SK-N-DZ (cell line): Measurements from ENCODE around the gene PRSS21.

ENCODE experiments used
- DNase-seq: peaks from one replicate; pipeline ENCODE4 v3.0.0-alpha.2; 2015; ENCODE audit warnings: low spot score

The PRSS21 gene

GRCh38 chr16:2803545-2804195 is 13.4 kb upstream of the PRSS21 start:
- DNase-seq = no peak

- DNase-seq = no peak
These were observed 12.3 kb upstream of the PRSS21 start for GRCh38 chr16:2804728-2805127.

- DNase-seq = no peak
These were observed 10.8 kb upstream of the PRSS21 start for GRCh38 chr16:2806286-2806685.

- no peak for DNase-seq
These were observed 8.9 kb upstream of the PRSS21 start for GRCh38 chr16:2808181-2808580.

- DNase-seq = no peak
These were observed 7.8 kb upstream of the PRSS21 start for GRCh38 chr16:2809149-2809760.

GRCh38 chr16:2810651-2811050 is 6.4 kb upstream of the PRSS21 start:
- DNase-seq = no peak

GRCh38 chr16:2811703-2812471 is 5.2 kb upstream of the PRSS21 start:
- DNase-seq = no peak

- DNase-seq = no peak
These were observed 3.2 kb upstream of the PRSS21 start for GRCh38 chr16:2813771-2814221.

GRCh38 chr16:2814551-2815298 is 2.3 kb upstream of the PRSS21 start:
- no peak for DNase-seq

GRCh38 chr16:2815299-2815771 is 1.7 kb upstream of the PRSS21 start:
- DNase-seq = no peak

- DNase-seq = no peak
These were observed 569 bp downstream of the PRSS21 start for GRCh38 chr16:2817340-2818271.

- no peak for DNase-seq
These were observed 1.3 kb downstream of the PRSS21 start for GRCh38 chr16:2818272-2818876.

- DNase-seq = no peak
These were observed 2.3 kb downstream of the PRSS21 start for GRCh38 chr16:2819179-2819938.

- DNase-seq = no peak
These were observed 3.1 kb downstream of the PRSS21 start for GRCh38 chr16:2819939-2820835.

- DNase-seq = no peak
These were observed 3.9 kb downstream of the PRSS21 start for GRCh38 chr16:2820836-2821486.

- no peak for DNase-seq
These were observed 4.6 kb downstream of the PRSS21 start for GRCh38 chr16:2821487-2822157.

- DNase-seq = no peak
These were observed 5.1 kb downstream of the PRSS21 start for GRCh38 chr16:2822158-2822495.

GRCh38 chr16:2822496-2822895 is 5.5 kb downstream of the PRSS21 start:
- DNase-seq = no peak
